Natural killer cell treated with Interleukin-12 subunit alpha and Interleukin-12 subunit beta and Interleukin-15 and Interleukin-18, amount 100 ng/mL, for 72 hours (primary cell): ENCODE results near the gene AARS2. TPM values are rescaled to one million over a fixed set of nuclear protein-coding genes. Genes with fewer than 3 reads are reported as not detected.

Experiments used
- ATAC-seq, 2 donors: fragments of 150-1000 bp; cut with Tn5 transposase in 1 of 2; sonication (Bioruptor Pico), chemical (Tn5 transposase) in 1 of 2; 2 replicates each; pipeline ENCODE4 v1.10.0; 2021
- DNase-seq: peaks from one replicate; pipeline ENCODE4 v3.0.0; 2022; ENCODE audit warnings: low spot score
- H3K27ac Mint-ChIP-seq, 2 donors: 1 replicate in 1 of 2; 2 replicates in 1 of 2; pipeline ENCODE4 v1.8.0; 2022; ENCODE audit warnings: mixed read lengths in 2 of 2, mild to moderate bottlenecking in 1 of 2, moderate library complexity in 1 of 2
- H3K27me3 Mint-ChIP-seq, 2 donors: 1 replicate in 1 of 2; 2 replicates in 1 of 2; pipeline ENCODE4 v1.8.0; 2022; ENCODE audit warnings: mixed read lengths in 2 of 2
- H3K36me3 Mint-ChIP-seq: one replicate; pipeline ENCODE4 v1.8.0; 2022; ENCODE audit warnings: mixed read lengths
- H3K4me1 Mint-ChIP-seq, 2 donors: 1 replicate in 1 of 2; 2 replicates in 1 of 2; pipeline ENCODE4 v1.8.0; 2022; ENCODE audit warnings: low read depth in 2 of 2, mixed read lengths in 2 of 2, mild to moderate bottlenecking in 1 of 2
- H3K4me3 Mint-ChIP-seq: one replicate; pipeline ENCODE4 v1.8.0; 2022; ENCODE audit warnings: mixed read lengths
- H3K9me3 Mint-ChIP-seq: 2 replicates; pipeline ENCODE4 v1.8.0; 2022; ENCODE audit warnings: mixed read lengths
- total RNA-seq, 2 donors: library from RNA; stranded (reverse); gene quantifications; one replicate each; pipeline ENCODE4 v1.2.3, GENCODE V29; 2022

AARS2 gene
- total RNA-seq, 2 donors from 2014 or later: 19.3 to 32.6 TPM

GRCh38 chr6:44286285-44286565 is 26.9 kb downstream of the AARS2 start:
- Mint-ChIP-seq H3K4me3 (no peak overlapping the region), H3K9me3 (no peaks in the 10 kb centered on the region), H3K27me3 (peaks cover 45 to 64% of the 10 kb centered on the region in 2 donors), H3K36me3 (no peaks in the 10 kb centered on the region), H3K27ac (no peak overlapping the region), H3K4me1 (no peaks in the 10 kb centered on the region)
- DNase-seq (no peak), ATAC-seq (no peak)

GRCh38 chr6:44285552-44286284 is 27.4 kb downstream of the AARS2 start:
- no peaks in the 10 kb centered on the region for H3K36me3 Mint-ChIP-seq

DNA sequence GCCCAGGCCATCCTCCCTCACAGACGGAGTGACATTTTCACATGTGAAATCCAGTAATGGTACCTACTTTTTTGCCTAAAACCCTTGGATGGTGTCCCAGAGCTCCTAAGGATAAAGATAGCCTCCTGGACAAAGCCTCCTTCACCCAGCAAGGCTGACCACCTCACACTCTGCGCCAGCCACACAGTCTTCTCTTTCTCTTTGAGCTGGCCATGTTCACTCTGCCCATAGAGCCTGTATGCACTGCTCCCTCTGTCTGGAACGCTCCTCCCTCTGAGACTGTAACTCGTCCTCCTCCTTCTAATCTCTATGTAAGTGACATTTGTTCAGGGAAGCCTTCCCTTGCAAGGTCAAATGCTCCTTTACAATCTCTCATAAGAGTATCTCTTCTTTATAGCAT is 28.3 kb downstream of the AARS2 start:
- DNase-seq (no peak), ATAC-seq (no peak)
- Mint-ChIP-seq H3K9me3 (no peaks in the 10 kb centered on the region), H3K4me3 (no peak overlapping the region), H3K36me3 (no peaks in the 10 kb centered on the region), H3K27me3 (peaks cover 40 to 54% of the 10 kb centered on the region in 2 donors), H3K27ac (no peak overlapping the region), H3K4me1 (no peaks in the 10 kb centered on the region)

More at GRCh38 chr6:44285552-44286284, 27.4 kb downstream of the AARS2 start:
- DNase-seq (no peak), ATAC-seq (no peak)
- Mint-ChIP-seq H3K4me3 (no peak overlapping the region), H3K27me3 (peaks cover 45 to 61% of the 10 kb centered on the region in 2 donors), H3K4me1 (no peaks in the 10 kb centered on the region), H3K9me3 (no peaks in the 10 kb centered on the region), H3K27ac (no peak overlapping the region)

- no peaks in the 10 kb centered on the region for H3K9me3 Mint-ChIP-seq
- H3K27ac Mint-ChIP-seq: no peak overlapping the region
- no peak overlapping the region for H3K4me3 Mint-ChIP-seq
- ATAC-seq: no peak
- H3K27me3 Mint-ChIP-seq: peaks cover 39 to 54% of the 10 kb centered on the region in 2 donors
- no peaks in the 10 kb centered on the region for H3K36me3 Mint-ChIP-seq
- no peak for DNase-seq
- H3K4me1 Mint-ChIP-seq: no peaks in the 10 kb centered on the region
Observed at GRCh38 chr6:44284121-44284520, 29.0 kb downstream of the AARS2 start.

- DNase-seq (no peak), ATAC-seq (no peak)
- no peak overlapping the region for H3K27ac Mint-ChIP-seq
- no peak overlapping the region for H3K4me3 Mint-ChIP-seq
- H3K36me3 Mint-ChIP-seq: no peaks in the 10 kb centered on the region
- no peaks in the 10 kb centered on the region for H3K9me3 Mint-ChIP-seq
- H3K27me3 Mint-ChIP-seq: peaks cover 40 to 41% of the 10 kb centered on the region in 2 donors
- peaks cover 0 to 7% of the 10 kb centered on the region in 2 donors for H3K4me1 Mint-ChIP-seq
Observed at GRCh38 chr6:44278774-44279697, 34.1 kb downstream of the AARS2 start.

DNA sequence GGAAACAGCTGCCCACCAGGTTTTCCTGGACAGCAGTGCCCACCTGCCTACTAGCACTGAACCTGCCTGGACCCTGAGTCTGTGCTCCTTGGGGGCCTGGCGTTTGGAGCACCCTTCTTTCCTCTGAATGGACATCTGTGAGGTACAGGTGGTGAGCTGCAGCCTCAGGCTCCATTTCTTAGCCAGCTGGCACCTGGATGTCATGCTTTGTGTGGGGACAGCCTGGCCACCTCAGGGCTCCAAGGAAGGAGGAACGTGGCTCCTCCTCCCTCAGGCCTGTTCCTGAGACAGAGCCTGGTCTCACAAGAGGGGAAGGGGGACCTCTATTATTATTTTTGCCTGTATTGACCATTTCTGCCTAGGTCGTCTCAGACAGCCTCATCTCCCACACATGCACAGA is 34.8 kb downstream of the AARS2 start:
- DNase-seq (no peak), ATAC-seq (no peak)
- Mint-ChIP-seq H3K9me3 (no peaks in the 10 kb centered on the region), H3K4me1 (peaks cover 0 to 7% of the 10 kb centered on the region in 2 donors), H3K4me3 (no peak overlapping the region), H3K36me3 (no peaks in the 10 kb centered on the region), H3K27ac (no peak overlapping the region), H3K27me3 (peaks cover 34 to 37% of the 10 kb centered on the region in 2 donors)

- H3K27ac Mint-ChIP-seq: no peak overlapping the region
- H3K36me3 Mint-ChIP-seq: no peaks in the 10 kb centered on the region
- H3K4me1 Mint-ChIP-seq: peaks cover 0 to 7% of the 10 kb centered on the region in 2 donors
- no peak overlapping the region for H3K4me3 Mint-ChIP-seq
- H3K27me3 Mint-ChIP-seq: peaks cover 37 to 42% of the 10 kb centered on the region in 2 donors
- DNase-seq (no peak), ATAC-seq (no peak)
- H3K9me3 Mint-ChIP-seq: no peaks in the 10 kb centered on the region
Observed at GRCh38 chr6:44277763-44278162, 35.4 kb downstream of the AARS2 start.

DNA sequence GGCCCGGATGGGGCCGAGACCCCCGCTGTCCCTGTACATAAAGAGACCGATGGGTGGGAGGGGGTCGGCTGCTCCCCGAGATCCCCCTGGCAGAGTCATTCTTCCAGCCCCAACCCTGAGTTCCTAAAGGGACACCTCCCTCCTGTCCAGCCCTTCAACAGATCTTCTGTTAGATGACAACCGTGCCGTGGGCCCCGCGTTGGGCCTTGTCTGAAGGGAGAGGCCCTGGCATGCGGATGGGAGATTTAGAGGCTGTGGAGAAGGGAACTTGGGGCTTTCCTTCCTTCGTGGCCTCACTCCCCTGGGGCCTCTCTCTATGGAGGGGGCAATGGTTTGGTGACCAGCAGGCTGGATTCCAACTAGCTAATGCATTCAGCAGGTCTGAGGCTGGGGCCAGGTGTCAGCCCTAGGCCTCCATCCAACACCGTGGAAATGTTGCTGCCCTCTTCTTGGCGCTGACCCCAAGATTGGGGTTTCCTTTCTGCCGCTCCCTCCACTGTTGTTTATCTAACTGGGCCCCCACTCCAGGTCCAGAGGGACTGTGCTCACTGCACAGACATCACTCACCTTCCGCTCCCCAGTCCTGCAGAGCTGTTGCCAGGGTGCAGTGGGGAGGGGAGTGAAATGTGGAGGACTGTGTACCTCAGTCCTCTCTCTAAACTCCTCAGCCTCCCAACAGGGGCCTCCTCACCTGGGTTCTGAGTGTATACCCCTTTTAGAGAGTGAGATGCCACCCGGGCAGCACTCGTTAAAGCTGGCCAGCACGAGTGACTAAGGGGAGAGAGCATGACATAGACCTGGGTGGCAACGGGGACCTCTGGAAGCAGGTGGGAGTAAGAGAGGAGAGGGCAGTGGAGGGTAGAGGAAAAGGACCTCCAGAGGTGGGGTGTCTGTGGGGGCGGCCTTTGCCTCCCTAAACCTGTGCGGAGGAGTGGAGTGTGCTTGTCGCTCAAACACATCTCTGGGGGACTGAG is 36.2 kb downstream of the AARS2 start:
- Mint-ChIP-seq H3K36me3 (no peaks in the 10 kb centered on the region), H3K27ac (no peak overlapping the region), H3K4me3 (no peak overlapping the region), H3K9me3 (no peaks in the 10 kb centered on the region), H3K4me1 (peaks cover 0 to 7% of the 10 kb centered on the region in 2 donors), H3K27me3 (peaks cover 43 to 46% of the 10 kb centered on the region in 2 donors)
- ATAC-seq: no peak
- DNase-seq: no peak

- Mint-ChIP-seq H3K4me1 (peaks cover 0 to 10% of the 10 kb centered on the region in 2 donors), H3K36me3 (no peaks in the 10 kb centered on the region), H3K4me3 (no peak overlapping the region), H3K27me3 (peaks cover 51 to 52% of the 10 kb centered on the region in 2 donors), H3K9me3 (no peaks in the 10 kb centered on the region), H3K27ac (no peak overlapping the region)
- peak; percentile 25 to 60 for ATAC-seq
- no peak for DNase-seq
Observed at GRCh38 chr6:44275749-44276648, 37.1 kb downstream of the AARS2 start.

DNA sequence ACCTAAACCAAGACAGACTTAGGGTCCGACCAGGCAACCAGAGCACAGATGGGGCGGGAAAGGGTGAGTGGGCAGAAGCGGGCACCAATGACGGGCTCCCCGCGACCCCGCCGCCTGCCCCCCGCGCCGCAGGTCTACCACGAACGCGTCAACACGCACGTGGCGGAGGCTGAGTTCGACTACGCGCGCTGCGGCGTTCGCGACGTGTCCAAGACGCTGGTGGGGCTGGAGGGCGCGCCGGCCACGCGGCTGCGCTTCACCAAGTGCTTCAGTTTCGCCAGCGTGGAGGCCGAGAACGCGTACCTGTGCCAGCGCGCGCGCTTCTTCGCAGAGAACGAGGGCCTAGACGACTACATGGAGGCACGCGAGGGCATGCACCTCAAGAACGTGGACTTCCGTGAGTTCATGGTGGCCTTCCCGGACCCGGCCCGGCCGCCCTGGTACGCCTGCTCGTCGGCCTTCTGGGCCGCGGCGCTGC is 37.8 kb downstream of the AARS2 start:
- Mint-ChIP-seq H3K4me3 (no peak overlapping the region), H3K27me3 (peaks cover 50 to 51% of the 10 kb centered on the region in 2 donors), H3K4me1 (peaks cover 0 to 10% of the 10 kb centered on the region in 2 donors), H3K36me3 (no peaks in the 10 kb centered on the region), H3K9me3 (no peaks in the 10 kb centered on the region), H3K27ac (no peak overlapping the region)
- ATAC-seq (no peak), DNase-seq (no peak)

GRCh38 chr6:44273617-44274016 is 39.5 kb downstream of the AARS2 start:
- H3K9me3 Mint-ChIP-seq: no peaks in the 10 kb centered on the region
- DNase-seq: no peak
- peaks cover 54 to 60% of the 10 kb centered on the region in 2 donors for H3K27me3 Mint-ChIP-seq
- peaks cover 9 to 18% of the 10 kb centered on the region in 2 donors for H3K4me1 Mint-ChIP-seq
- H3K4me3 Mint-ChIP-seq: no peak overlapping the region
- no peak for ATAC-seq
- H3K36me3 Mint-ChIP-seq: no peaks in the 10 kb centered on the region
- H3K27ac Mint-ChIP-seq: no peak overlapping the region

GRCh38 chr6:44272999-44273566 is 40.1 kb downstream of the AARS2 start:
- no peak overlapping the region for H3K4me3 Mint-ChIP-seq
- peaks cover 9 to 18% of the 10 kb centered on the region in 2 donors for H3K4me1 Mint-ChIP-seq
- no peak for DNase-seq
- no peak for ATAC-seq
- no peaks in the 10 kb centered on the region for H3K36me3 Mint-ChIP-seq
- H3K27ac Mint-ChIP-seq: no peak overlapping the region
- no peaks in the 10 kb centered on the region for H3K9me3 Mint-ChIP-seq
- H3K27me3 Mint-ChIP-seq: peaks cover 51 to 59% of the 10 kb centered on the region in 2 donors
